GM12801 (cell line): ENCODE results near the gene BMP4.

Experiments used
- TF ChIP-seq, protein P1 (sequence below): IDR thresholded peaks from one replicate; pipeline ENCODE4 v1.5.1; 2011; ENCODE audit warnings: control low read depth; ENCODE audit not compliant: insufficient read length; ENCODE audit errors: extremely low read depth

Gene BMP4

DNA sequence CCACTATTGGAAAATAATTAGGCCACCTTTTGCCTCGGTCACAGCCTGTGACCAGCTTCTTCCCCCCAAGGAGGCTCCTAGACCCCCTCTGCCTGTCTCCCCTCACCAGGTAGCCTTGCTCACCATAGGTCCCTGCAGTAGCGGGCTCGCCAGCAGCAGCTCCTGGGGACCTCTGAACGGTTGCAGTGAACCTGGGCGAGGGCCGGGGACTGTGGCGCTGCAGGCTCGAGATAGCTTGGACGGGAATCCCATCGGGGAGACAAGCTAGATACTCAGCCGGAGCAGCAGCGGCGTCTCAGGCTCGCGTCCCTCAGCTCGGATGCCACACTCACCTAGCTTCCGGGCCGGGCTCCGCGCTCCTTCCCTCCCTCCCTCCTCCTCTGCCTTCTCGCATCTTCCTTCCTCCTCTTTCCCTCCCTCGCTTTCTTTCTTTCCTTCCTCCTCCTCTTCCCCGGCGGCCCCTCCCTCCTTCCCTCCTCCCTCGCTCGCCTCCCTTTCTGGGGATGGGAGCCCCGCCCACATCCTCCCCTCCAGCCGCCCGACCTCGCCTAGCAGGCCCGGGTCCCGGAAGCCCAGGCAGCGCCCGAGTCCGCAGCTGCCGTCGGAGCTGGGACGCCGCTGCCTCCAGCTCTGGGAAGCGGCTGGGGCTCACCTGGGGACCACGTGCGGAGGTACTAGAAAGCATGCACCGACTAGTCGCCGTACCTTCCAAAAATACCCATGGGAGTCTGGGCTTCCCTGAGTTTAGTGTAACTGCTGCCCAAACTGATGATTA is at the start of gene BMP4:
TSS of gene BMP4 (minus strand) at position 399 of the 775 bp plus-strand sequence. CDS start 4,603 bp downstream, outside the sequence.
- TF ChIP-seq, protein P1, sequence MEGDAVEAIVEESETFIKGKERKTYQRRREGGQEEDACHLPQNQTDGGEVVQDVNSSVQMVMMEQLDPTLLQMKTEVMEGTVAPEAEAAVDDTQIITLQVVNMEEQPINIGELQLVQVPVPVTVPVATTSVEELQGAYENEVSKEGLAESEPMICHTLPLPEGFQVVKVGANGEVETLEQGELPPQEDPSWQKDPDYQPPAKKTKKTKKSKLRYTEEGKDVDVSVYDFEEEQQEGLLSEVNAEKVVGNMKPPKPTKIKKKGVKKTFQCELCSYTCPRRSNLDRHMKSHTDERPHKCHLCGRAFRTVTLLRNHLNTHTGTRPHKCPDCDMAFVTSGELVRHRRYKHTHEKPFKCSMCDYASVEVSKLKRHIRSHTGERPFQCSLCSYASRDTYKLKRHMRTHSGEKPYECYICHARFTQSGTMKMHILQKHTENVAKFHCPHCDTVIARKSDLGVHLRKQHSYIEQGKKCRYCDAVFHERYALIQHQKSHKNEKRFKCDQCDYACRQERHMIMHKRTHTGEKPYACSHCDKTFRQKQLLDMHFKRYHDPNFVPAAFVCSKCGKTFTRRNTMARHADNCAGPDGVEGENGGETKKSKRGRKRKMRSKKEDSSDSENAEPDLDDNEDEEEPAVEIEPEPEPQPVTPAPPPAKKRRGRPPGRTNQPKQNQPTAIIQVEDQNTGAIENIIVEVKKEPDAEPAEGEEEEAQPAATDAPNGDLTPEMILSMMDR = no peak

DNA sequence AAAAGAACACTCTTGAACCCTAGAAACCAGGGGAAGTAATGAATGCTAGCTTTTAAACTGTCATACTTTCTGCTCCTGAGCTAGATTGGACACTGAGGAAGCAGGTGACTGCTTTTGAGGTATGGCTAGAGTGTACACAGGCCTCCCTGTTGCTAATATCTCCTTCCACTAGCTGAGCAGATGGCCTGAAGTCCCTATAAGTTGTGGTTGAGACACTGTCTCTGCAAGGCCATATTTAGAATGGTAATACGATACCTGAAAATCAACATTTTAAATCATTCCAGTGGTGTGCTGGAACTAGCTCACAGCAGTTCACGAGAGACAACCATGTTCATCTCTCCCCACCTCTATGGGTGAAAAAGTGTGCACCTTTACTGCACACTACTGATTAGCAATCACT is 46.4 kb upstream of the BMP4 start:
- TF ChIP-seq, protein P1 = no peak

DNA sequence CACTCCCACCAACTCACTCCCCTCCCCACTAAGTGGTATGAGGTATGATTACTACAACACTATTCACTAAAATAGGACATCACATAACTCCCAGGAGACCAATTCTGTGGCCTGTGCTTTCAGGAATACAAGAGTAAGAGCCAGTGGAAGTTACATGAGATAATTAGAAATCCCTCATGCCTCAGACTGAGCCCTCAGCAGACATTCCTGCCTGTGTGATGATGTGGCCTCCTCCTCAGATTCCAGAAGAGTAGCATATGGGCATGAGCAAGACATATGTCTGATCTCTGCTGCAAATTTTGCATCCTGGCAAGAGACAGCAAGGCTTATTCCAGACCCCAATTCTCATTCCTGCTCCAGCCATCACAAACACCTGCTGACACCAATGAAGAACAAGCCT is 46.0 kb upstream of the BMP4 start:
- TF ChIP-seq, protein P1 = no peak

DNA sequence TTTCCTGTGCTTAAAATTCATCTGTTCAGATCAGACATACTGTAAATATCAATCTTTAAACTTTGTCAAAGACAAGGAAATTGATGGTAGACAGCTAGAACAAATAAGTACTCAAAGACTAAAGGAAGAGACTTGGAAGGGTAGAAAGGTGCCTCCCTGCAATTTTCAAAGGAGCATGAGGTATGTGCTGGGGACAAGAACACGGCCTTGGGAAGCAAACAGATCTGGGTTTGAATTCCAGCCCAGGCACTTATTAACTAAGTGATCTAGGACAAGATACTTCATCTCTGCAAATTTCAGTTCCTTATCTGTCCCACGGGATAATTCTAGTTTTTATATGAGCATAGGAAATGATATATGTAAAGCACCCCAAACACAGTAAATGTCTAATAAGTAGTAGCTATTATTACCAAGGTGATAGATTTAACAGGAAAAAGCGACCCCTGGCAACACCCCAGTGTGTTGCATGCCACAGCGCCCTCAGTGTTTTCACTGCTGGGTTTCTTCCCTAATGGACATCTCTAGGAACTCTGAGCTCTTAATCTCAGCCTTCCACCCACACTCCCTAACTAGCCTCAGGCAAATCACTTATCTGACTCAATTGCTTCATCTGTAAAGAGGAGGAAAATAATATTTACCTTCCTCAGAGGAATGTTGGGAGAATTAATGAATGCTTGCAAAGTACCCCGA is 44.7 kb upstream of the BMP4 start:
- TF ChIP-seq, protein P1 = no peak

DNA sequence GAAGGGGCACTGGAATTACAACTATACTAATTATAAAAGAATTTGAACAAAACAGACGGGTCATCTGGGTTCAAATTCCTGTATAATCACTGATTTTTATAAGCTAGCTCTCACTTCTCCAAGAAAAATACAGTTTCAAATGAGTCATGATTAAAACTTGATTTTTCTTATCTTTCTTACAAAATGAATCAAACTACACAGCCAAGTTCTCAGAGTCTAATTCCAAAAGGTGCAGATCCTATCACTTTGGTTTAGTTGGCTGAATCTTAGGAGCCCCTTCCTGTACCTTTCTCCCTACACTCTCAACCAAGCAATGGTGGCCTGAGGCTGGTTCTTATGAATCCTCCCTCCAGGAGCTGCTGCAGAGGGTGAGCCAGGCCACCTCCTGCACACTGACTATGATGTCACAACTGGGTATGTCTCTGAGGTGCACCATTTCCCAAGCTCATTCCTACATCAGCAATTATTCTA is 43.8 kb upstream of the BMP4 start:
- TF ChIP-seq, protein P1 = no peak

DNA sequence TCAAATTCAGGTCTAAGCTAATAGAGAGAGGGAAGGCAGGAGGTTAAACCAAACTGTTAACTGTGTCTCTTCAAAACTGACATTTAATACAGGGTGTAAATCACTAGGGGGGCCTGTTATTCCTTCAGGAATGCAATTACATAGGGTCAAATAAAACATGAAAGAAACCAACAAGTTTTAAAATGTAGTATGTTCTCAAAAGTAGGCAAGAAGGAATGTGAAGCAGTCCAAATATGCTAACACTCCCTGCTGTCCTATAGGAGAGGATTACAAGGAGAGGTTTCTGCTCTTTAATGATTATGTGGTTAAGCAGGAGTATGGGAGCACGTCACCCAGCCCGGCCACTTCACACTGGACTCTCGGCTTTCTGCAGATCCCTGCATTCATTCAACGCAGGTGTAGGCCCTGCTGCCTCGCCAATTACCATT is 42.5 kb upstream of the BMP4 start:
- TF ChIP-seq, protein P1 = no peak

DNA sequence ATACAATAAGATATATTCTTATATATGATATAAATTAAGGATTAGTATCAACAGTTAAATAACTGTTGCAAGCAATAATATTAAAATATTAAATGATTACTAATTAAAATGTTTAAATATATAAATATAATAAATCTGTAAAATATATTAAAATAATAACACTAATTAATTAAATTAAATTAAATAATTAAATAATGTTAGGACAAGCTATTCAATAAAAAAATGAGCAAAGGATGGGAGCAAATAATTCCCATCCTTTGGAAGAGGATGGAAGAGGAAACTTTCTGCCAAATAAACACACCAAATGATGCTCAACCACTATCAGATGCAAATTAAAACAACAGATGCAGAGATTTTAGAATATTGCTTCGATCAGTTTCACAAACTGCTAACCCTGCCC is 39.4 kb upstream of the BMP4 start:
- TF ChIP-seq, protein P1 = no peak
